ENCODE data around the gene SNX20.

SNX20 gene

GRCh38 chr16:50634090-50634489 is 47.0 kb downstream of the SNX20 start:
- no peaks in the 10 kb centered on the region for H3K36me3 ChIP-seq (ENCODE audit: control insufficient read depth in 1 of 2, insufficient read depth in 2 of 2, low read length in 2 of 2)
- no peak overlapping the region for H3K27ac ChIP-seq (ENCODE audit: low read depth, low read length)
- H3K9ac ChIP-seq (ENCODE audit: low read depth in 1 of 2, low read length in 2 of 2) = no peak overlapping the region
- no peaks in the 10 kb centered on the region for H3K4me1 ChIP-seq (ENCODE audit: control insufficient read depth in 1 of 2, insufficient read depth in 2 of 2, low read length in 2 of 2)
- no peaks in the 10 kb centered on the region for H3K9me3 ChIP-seq (ENCODE audit: control insufficient read depth in 1 of 2, low read length in 2 of 2)
- H3K27me3 ChIP-seq (ENCODE audit: control insufficient read depth in 1 of 2, insufficient read depth in 2 of 2, low read length in 2 of 2) = no peaks in the 10 kb centered on the region
- no peak overlapping the region for H3K4me3 ChIP-seq (ENCODE audit: low read depth in 1 of 2, low read length in 2 of 2)

- H3K27ac ChIP-seq (ENCODE audit: low read depth, low read length) = no peak overlapping the region
These were observed 47.9 kb downstream of the SNX20 start for GRCh38 chr16:50632927-50633800.

GRCh38 chr16:50631985-50632576 is 49.0 kb downstream of the SNX20 start:
- Histone ChIP-seq H3K27ac (ENCODE audit: low read depth, low read length) (no peak overlapping the region), H3K4me1 (ENCODE audit: control insufficient read depth in 1 of 2, insufficient read depth in 2 of 2, low read length in 2 of 2) (peaks cover 3 to 5% of the 10 kb centered on the region in 2 donors), H3K9me3 (ENCODE audit: control insufficient read depth in 1 of 2, low read length in 2 of 2) (no peaks in the 10 kb centered on the region), H3K36me3 (ENCODE audit: control insufficient read depth in 1 of 2, insufficient read depth in 2 of 2, low read length in 2 of 2) (no peaks in the 10 kb centered on the region), H3K4me3 (ENCODE audit: low read depth in 1 of 2, low read length in 2 of 2) (no peak overlapping the region), H3K27me3 (ENCODE audit: control insufficient read depth in 1 of 2, insufficient read depth in 2 of 2, low read length in 2 of 2) (no peaks in the 10 kb centered on the region), H3K9ac (ENCODE audit: low read depth in 1 of 2, low read length in 2 of 2) (no peak overlapping the region)

More at GRCh38 chr16:50632927-50633800, 47.9 kb downstream of the SNX20 start:
- H3K9me3 ChIP-seq (ENCODE audit: control insufficient read depth in 1 of 2, low read length in 2 of 2) = no peaks in the 10 kb centered on the region
- no peak overlapping the region for H3K9ac ChIP-seq (ENCODE audit: low read depth in 1 of 2, low read length in 2 of 2)
- no peaks in the 10 kb centered on the region for H3K27me3 ChIP-seq (ENCODE audit: control insufficient read depth in 1 of 2, insufficient read depth in 2 of 2, low read length in 2 of 2)
- no peak overlapping the region for H3K4me3 ChIP-seq (ENCODE audit: low read depth in 1 of 2, low read length in 2 of 2)
- H3K36me3 ChIP-seq (ENCODE audit: control insufficient read depth in 1 of 2, insufficient read depth in 2 of 2, low read length in 2 of 2) = no peaks in the 10 kb centered on the region
- H3K4me1 ChIP-seq (ENCODE audit: control insufficient read depth in 1 of 2, insufficient read depth in 2 of 2, low read length in 2 of 2) = no peaks in the 10 kb centered on the region

GRCh38 chr16:50631249-50631984 is 49.7 kb downstream of the SNX20 start:
- Histone ChIP-seq H3K9me3 (ENCODE audit: control insufficient read depth in 1 of 2, low read length in 2 of 2) (no peaks in the 10 kb centered on the region), H3K36me3 (ENCODE audit: control insufficient read depth in 1 of 2, insufficient read depth in 2 of 2, low read length in 2 of 2) (no peaks in the 10 kb centered on the region), H3K4me3 (ENCODE audit: low read depth in 1 of 2, low read length in 2 of 2) (no peak overlapping the region), H3K4me1 (ENCODE audit: control insufficient read depth in 1 of 2, insufficient read depth in 2 of 2, low read length in 2 of 2) (peaks cover 4 to 5% of the 10 kb centered on the region in 2 donors), H3K27ac (ENCODE audit: low read depth, low read length) (no peak overlapping the region), H3K27me3 (ENCODE audit: control insufficient read depth in 1 of 2, insufficient read depth in 2 of 2, low read length in 2 of 2) (no peaks in the 10 kb centered on the region), H3K9ac (ENCODE audit: low read depth in 1 of 2, low read length in 2 of 2) (no peak overlapping the region)

GRCh38 chr16:50630394-50631020 is 50.6 kb downstream of the SNX20 start:
- H3K36me3 ChIP-seq (ENCODE audit: control insufficient read depth in 1 of 2, insufficient read depth in 2 of 2, low read length in 2 of 2) = no peaks in the 10 kb centered on the region

GRCh38 chr16:50629334-50629733 is 51.8 kb downstream of the SNX20 start:
- Histone ChIP-seq H3K27ac (ENCODE audit: low read depth, low read length) (no peak overlapping the region), H3K9ac (ENCODE audit: low read depth in 1 of 2, low read length in 2 of 2) (no peak overlapping the region), H3K4me3 (ENCODE audit: low read depth in 1 of 2, low read length in 2 of 2) (no peak overlapping the region), H3K4me1 (ENCODE audit: control insufficient read depth in 1 of 2, insufficient read depth in 2 of 2, low read length in 2 of 2) (peaks cover 4 to 5% of the 10 kb centered on the region in 2 donors), H3K36me3 (ENCODE audit: control insufficient read depth in 1 of 2, insufficient read depth in 2 of 2, low read length in 2 of 2) (no peaks in the 10 kb centered on the region), H3K27me3 (ENCODE audit: control insufficient read depth in 1 of 2, insufficient read depth in 2 of 2, low read length in 2 of 2) (no peaks in the 10 kb centered on the region), H3K9me3 (ENCODE audit: control insufficient read depth in 1 of 2, low read length in 2 of 2) (no peaks in the 10 kb centered on the region)

More at GRCh38 chr16:50630394-50631020, 50.6 kb downstream of the SNX20 start:
- no peak overlapping the region for H3K4me3 ChIP-seq (ENCODE audit: low read depth in 1 of 2, low read length in 2 of 2)
- H3K27me3 ChIP-seq (ENCODE audit: control insufficient read depth in 1 of 2, insufficient read depth in 2 of 2, low read length in 2 of 2) = no peaks in the 10 kb centered on the region
- no peaks in the 10 kb centered on the region for H3K9me3 ChIP-seq (ENCODE audit: control insufficient read depth in 1 of 2, low read length in 2 of 2)
- H3K9ac ChIP-seq (ENCODE audit: low read depth in 1 of 2, low read length in 2 of 2) = no peak overlapping the region
- H3K27ac ChIP-seq (ENCODE audit: low read depth, low read length) = no peak overlapping the region
- H3K4me1 ChIP-seq (ENCODE audit: control insufficient read depth in 1 of 2, insufficient read depth in 2 of 2, low read length in 2 of 2) = peaks cover 4 to 5% of the 10 kb centered on the region in 2 donors

- H3K27me3 ChIP-seq (ENCODE audit: control insufficient read depth in 1 of 2, insufficient read depth in 2 of 2, low read length in 2 of 2) = no peaks in the 10 kb centered on the region
- H3K9ac ChIP-seq (ENCODE audit: low read depth in 1 of 2, low read length in 2 of 2) = no peak overlapping the region
- no peak overlapping the region for H3K27ac ChIP-seq (ENCODE audit: low read depth, low read length)
- H3K9me3 ChIP-seq (ENCODE audit: control insufficient read depth in 1 of 2, low read length in 2 of 2) = no peaks in the 10 kb centered on the region
- H3K36me3 ChIP-seq (ENCODE audit: control insufficient read depth in 1 of 2, insufficient read depth in 2 of 2, low read length in 2 of 2) = no peaks in the 10 kb centered on the region
- peaks cover 5 to 12% of the 10 kb centered on the region in 2 donors for H3K4me1 ChIP-seq (ENCODE audit: control insufficient read depth in 1 of 2, insufficient read depth in 2 of 2, low read length in 2 of 2)
- H3K4me3 ChIP-seq (ENCODE audit: low read depth in 1 of 2, low read length in 2 of 2) = no peak overlapping the region
These were observed 52.8 kb downstream of the SNX20 start for GRCh38 chr16:50628156-50628802.

- peaks cover 5 to 12% of the 10 kb centered on the region in 2 donors for H3K4me1 ChIP-seq (ENCODE audit: control insufficient read depth in 1 of 2, insufficient read depth in 2 of 2, low read length in 2 of 2)
- no peak overlapping the region for H3K4me3 ChIP-seq (ENCODE audit: low read depth in 1 of 2, low read length in 2 of 2)
- H3K27me3 ChIP-seq (ENCODE audit: control insufficient read depth in 1 of 2, insufficient read depth in 2 of 2, low read length in 2 of 2) = no peaks in the 10 kb centered on the region
- no peak overlapping the region for H3K9ac ChIP-seq (ENCODE audit: low read depth in 1 of 2, low read length in 2 of 2)
- H3K9me3 ChIP-seq (ENCODE audit: control insufficient read depth in 1 of 2, low read length in 2 of 2) = no peaks in the 10 kb centered on the region
- no peak overlapping the region for H3K27ac ChIP-seq (ENCODE audit: low read depth, low read length)
- no peaks in the 10 kb centered on the region for H3K36me3 ChIP-seq (ENCODE audit: control insufficient read depth in 1 of 2, insufficient read depth in 2 of 2, low read length in 2 of 2)
These were observed 53.7 kb downstream of the SNX20 start for GRCh38 chr16:50627419-50627818.

GRCh38 chr16:50626868-50627267 is 54.2 kb downstream of the SNX20 start:
- Histone ChIP-seq H3K36me3 (ENCODE audit: control insufficient read depth in 1 of 2, insufficient read depth in 2 of 2, low read length in 2 of 2) (no peaks in the 10 kb centered on the region), H3K27me3 (ENCODE audit: control insufficient read depth in 1 of 2, insufficient read depth in 2 of 2, low read length in 2 of 2) (no peaks in the 10 kb centered on the region), H3K4me3 (ENCODE audit: low read depth in 1 of 2, low read length in 2 of 2) (no peak overlapping the region), H3K9ac (ENCODE audit: low read depth in 1 of 2, low read length in 2 of 2) (no peak overlapping the region), H3K27ac (ENCODE audit: low read depth, low read length) (no peak overlapping the region), H3K9me3 (ENCODE audit: control insufficient read depth in 1 of 2, low read length in 2 of 2) (no peaks in the 10 kb centered on the region), H3K4me1 (ENCODE audit: control insufficient read depth in 1 of 2, insufficient read depth in 2 of 2, low read length in 2 of 2) (peaks cover 5 to 12% of the 10 kb centered on the region in 2 donors)

Data from duodenal mucosa (tissue), 2 donors.